Measurements from ENCODE around the gene SMURF1.

DNA sequence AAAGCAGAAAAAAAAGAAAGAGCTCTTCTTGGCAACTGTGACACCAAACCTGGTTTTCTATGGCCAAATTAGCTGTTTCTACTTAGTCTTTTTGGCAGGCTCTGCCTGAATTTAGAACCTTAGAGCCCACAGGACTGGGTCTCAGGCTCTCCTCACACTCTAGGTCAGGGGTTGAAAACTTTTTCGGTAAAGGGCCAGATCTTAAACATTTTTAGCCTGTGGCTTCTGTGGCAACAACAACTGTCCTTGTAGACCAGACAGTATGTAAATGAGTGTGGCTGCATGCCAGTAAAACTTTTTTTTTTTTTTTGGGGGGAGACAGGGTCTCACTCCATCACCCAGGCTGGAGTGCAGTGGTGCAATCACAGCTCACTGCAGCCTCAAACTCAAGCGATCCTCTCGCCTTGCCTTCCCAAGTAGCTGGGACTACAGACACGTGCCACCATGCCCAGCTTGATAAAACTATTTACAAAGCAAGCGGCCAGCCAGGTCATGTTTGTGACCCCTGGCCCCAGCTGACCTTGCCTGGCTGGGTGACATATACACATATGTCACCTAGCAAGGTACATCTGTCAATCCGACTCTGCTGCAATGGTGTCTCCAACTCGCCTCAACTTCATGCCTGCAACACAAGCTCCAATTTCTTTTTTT lies 46.6 kb upstream of the SMURF1 start:
- TF ChIP-seq, protein P1, sequence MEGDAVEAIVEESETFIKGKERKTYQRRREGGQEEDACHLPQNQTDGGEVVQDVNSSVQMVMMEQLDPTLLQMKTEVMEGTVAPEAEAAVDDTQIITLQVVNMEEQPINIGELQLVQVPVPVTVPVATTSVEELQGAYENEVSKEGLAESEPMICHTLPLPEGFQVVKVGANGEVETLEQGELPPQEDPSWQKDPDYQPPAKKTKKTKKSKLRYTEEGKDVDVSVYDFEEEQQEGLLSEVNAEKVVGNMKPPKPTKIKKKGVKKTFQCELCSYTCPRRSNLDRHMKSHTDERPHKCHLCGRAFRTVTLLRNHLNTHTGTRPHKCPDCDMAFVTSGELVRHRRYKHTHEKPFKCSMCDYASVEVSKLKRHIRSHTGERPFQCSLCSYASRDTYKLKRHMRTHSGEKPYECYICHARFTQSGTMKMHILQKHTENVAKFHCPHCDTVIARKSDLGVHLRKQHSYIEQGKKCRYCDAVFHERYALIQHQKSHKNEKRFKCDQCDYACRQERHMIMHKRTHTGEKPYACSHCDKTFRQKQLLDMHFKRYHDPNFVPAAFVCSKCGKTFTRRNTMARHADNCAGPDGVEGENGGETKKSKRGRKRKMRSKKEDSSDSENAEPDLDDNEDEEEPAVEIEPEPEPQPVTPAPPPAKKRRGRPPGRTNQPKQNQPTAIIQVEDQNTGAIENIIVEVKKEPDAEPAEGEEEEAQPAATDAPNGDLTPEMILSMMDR (IDR thresholded peaks at IDR 0.05), result no peak
- TF ChIP-seq POLR2A (IDR thresholded peaks at IDR 0.05) (no peak), POLR2AphosphoS5 (IDR thresholded peaks at IDR 0.05) (no peak), EP300 (IDR thresholded peaks at IDR 0.05; ENCODE audit: low read depth) (no peak)
